ENCODE measurements around the gene MEGF6.
"Not testable (repeated sequence)": the region's sequence is repeated elsewhere in the genome, so short reads cannot be mapped to it uniquely, and the experiment has no call there.

Gene MEGF6

DNA sequence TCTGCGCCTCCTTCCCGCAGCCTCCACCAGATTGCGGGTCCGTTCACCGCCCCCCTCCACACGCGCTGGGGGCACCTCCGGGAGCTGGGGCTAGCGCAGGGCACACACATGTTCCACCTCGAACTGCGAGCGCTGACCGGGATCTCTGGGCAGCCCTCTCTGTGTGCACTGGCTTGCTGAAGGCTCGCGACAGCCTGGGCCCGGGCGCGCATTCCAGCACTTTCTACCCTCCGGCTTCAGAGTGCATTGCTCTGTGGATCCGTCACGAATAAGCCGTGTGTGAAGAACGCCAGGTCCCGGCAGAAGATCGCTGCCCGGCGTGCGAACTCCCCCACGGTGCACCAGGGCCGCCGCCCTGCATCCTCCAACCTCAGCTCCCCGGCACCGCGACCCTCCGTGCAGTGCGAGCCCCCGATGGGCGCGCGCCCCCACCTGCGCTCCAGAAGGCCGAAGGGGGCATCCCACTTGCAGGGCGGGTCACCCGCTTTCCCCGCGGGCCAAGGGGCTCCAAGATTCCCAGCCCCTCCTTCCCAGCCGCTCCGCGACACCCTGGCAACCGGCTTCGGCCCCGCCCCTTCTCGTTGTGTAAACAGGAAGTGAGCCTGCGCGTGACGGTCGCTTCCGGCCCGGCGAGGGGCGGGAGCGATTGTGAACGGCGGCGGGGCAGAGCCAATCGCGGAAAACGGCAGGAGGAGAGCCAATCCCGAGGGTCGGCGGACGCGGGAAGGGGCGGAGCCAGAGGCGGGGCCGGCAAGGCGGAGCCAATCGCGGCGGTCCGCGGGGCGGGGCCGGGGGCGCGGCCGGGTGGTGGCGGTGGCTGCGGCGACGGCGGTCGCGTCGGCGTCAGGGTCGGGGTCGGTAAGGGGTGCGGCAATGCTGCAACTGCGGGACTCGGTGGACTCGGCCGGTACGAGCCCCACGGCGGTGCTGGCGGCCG is 13.2 kb upstream of the MEGF6 start, which contains the start of gene TPRG1L:
TPRG1L (plus strand) TSS at position 816 of the 937 bp plus-strand sequence; CDS start at position 874, 58 bp downstream.
- peak; percentile 98 to 99 for DNase-seq
- Histone ChIP-seq H3K4me3 (peak within 1 kb of the TSS; percentile 72 to 97), H3K27me3 (no peaks in the 10 kb centered on the region), H3K9me3 (no peaks in the 10 kb centered on the region), H3K36me3 (peaks cover 19 to 25% (median 22%) of the 10 kb centered on the region in 3 donors), H3K4me1 (peaks cover 0 to 35% (median 21%) of the 10 kb centered on the region in 4 donors), H3K27ac (peak within 1 kb of the TSS; percentile 78 to 90)
- TF ChIP-seq, protein P1, sequence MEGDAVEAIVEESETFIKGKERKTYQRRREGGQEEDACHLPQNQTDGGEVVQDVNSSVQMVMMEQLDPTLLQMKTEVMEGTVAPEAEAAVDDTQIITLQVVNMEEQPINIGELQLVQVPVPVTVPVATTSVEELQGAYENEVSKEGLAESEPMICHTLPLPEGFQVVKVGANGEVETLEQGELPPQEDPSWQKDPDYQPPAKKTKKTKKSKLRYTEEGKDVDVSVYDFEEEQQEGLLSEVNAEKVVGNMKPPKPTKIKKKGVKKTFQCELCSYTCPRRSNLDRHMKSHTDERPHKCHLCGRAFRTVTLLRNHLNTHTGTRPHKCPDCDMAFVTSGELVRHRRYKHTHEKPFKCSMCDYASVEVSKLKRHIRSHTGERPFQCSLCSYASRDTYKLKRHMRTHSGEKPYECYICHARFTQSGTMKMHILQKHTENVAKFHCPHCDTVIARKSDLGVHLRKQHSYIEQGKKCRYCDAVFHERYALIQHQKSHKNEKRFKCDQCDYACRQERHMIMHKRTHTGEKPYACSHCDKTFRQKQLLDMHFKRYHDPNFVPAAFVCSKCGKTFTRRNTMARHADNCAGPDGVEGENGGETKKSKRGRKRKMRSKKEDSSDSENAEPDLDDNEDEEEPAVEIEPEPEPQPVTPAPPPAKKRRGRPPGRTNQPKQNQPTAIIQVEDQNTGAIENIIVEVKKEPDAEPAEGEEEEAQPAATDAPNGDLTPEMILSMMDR (IDR thresholded peaks at IDR 0.05): peak in 1 of 2 experiments; percentile 15
- intact Hi-C loops (cut with DNase I; ENCODE audit: low total_unique reads): no loop called here

DNA sequence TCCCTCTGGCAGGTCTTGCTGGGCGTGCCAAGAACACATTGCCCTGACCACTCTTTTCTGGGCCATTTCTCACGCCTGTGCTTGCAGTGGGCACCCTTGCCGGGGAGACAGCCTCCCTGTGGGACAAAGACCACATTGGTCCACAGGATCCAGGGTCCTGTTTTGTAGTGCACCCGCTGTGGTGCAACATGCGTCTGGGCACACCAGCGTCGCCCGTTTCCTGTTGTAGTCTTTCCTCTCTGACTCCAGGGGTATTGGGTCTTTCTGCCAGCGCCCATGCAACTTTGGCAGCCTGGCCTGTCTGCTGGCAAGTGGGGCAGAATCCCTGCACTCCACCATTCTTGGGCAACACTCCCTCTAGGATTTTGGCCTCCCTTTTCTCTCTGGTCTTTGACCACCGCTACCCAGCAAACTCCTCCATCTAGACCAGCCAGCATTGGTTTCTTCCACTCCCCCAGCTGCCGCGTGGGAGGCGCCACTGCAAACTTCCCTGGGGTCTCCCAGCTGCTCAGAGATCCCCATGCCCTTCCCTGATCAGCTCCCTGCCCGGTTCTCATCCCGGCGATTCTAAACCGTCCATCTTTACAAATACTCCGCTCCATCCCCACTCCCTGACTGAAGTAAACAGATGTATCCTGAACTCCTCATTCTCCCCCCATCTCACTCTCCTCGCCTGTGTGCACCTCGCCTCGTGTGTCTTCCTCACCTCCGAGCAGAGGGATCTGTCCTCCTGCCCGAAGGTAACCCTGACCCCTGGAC is 12.3 kb upstream of the MEGF6 start:
- Histone ChIP-seq H3K9me3 (no peaks in the 10 kb centered on the region), H3K27me3 (peaks cover 0 to 3% of the 10 kb centered on the region in 2 donors), H3K4me1 (peaks cover 0 to 35% (median 25%) of the 10 kb centered on the region in 4 donors), H3K36me3 (peaks cover 12 to 16% (median 14%) of the 10 kb centered on the region in 3 donors), H3K27ac (peak overlapping the region; percentile 54 to 90), H3K4me3 (peak overlapping the region; percentile 72 to 97)
- intact Hi-C loops (cut with DNase I; ENCODE audit: low total_unique reads): no loop called here
- no peak for DNase-seq
- TF ChIP-seq, protein P1 (IDR thresholded peaks at IDR 0.05): no peak

DNA sequence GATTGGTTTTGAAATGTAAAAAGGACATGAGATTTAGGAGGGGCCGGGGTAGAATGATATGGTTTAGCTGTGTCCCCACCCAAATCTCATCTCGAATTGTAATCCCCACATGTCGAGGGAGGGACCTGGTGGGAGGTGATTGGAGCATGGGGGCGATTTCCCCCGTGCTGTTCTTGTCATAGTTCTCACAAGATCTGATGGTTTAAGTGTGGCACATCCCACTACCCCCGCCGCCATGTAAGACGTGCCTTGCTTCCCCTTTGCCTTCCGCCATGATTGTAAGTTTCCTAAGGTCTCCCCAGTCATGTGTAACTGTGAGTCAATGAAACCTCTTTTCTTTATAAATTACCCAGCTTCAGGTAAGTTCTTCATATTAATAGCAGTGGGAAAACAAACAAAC is 10.8 kb upstream of the MEGF6 start:
- H3K27ac ChIP-seq; DNase-seq; intact Hi-C loops (cut with DNase I; ENCODE audit: low total_unique reads); H3K4me3 ChIP-seq; H3K9me3 ChIP-seq; H3K36me3 ChIP-seq; H3K27me3 ChIP-seq: not testable (repeated sequence)
- peaks cover 0 to 35% (median 25%) of the 10 kb centered on the region in 4 donors for H3K4me1 ChIP-seq

DNA sequence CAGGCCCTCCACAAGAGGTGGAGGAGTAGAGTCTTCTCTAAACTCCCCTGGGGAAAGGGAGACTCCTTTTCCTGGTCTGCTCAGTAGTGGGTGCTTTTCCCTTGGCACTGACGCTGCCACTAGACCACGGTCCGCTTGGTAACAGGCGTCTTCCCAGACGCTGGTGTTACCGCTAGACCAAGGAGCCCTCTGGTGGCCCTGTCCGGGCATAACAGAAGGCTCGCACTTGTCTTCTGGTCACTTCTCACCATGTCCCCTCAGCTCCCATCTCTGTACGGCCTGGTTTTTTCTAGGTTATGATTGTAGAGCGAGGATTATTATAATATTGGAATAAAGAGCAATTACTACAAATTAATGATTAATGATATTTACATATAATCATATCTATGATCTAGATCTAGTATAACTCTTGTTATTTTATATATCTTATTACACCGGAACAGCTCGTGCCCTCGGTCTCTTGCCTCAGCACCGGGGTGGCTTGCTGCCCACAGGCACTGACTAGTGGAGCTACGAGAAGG is 9.9 kb upstream of the MEGF6 start:
- DNase-seq, H3K36me3 ChIP-seq, H3K4me3 ChIP-seq, H3K27ac ChIP-seq, H3K9me3 ChIP-seq: not testable (repeated sequence)
- Histone ChIP-seq H3K27me3 (peaks cover 0 to 14% of the 10 kb centered on the region in 2 donors), H3K4me1 (peaks cover 0 to 35% (median 25%) of the 10 kb centered on the region in 4 donors)
- TF ChIP-seq, protein P1 (IDR thresholded peaks at IDR 0.05): peak; percentile 65 to 76
- intact Hi-C loops (cut with DNase I; ENCODE audit: low total_unique reads): loop anchor here (2.0 kb wide), 1 partner anchor 130 kb away; no protein-coding TSS in a partner anchor

DNA sequence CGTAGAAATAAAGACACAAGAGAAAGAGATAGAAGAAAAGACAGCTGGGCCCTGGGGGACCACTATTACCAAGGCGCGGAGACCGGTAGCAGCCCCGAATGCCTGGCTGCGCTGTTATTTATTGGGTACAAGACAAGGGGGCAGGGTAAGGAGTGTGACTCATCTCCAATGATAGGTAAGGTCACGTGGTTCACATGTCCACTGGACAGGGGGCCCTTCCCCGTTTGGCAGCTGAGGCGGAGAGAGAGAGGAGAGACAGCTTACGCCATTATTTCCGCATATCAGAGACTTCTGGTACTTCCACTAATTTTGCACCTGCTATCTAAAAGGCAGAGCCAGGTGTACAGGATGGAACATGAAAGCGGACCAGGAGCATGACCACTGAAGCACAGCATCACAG is 9.4 kb upstream of the MEGF6 start:
- H3K9me3 ChIP-seq: no peaks in the 10 kb centered on the region
- TF ChIP-seq, protein P1 (IDR thresholded peaks at IDR 0.05): no peak
- H3K27me3 ChIP-seq: peaks cover 0 to 19% of the 10 kb centered on the region in 2 donors
- H3K36me3 ChIP-seq: no peaks in the 10 kb centered on the region
- H3K4me1 ChIP-seq: peaks cover 0 to 30% (median 21%) of the 10 kb centered on the region in 4 donors
- DNase-seq: no peak
- no peak overlapping the region for H3K4me3 ChIP-seq
- H3K27ac ChIP-seq: no peak overlapping the region
- intact Hi-C loops (cut with DNase I; ENCODE audit: low total_unique reads): loop anchor here (2.0 kb wide), 1 partner anchor 130 kb away; no protein-coding TSS in a partner anchor
